ENCODE data around the gene KNCN.

KNCN gene

GRCh38 chr1:46539972-46540371 lies 11.5 kb downstream of the KNCN start:
- no peak for DNase-seq

DNA sequence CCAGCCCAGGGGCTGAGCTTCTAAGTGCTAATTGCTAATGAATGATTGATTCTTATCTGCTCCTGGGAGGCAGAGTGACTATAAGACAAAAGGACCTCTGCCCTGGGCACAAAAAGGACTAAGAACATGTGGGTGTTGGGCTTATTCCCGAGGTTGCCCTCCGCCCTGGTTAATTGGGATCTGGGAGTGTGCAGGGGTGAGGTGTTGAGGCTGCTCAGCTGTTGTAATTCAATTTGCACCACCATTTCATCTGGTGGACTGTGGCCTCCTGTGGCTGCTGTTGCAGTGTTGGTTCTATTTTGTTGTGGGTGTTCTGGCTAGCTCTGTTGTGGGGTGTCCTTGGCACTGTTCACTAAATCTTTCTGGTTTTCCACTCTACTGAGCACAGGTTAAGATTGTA lies 13.3 kb downstream of the KNCN start:
- DNase-seq, result no peak

DNA sequence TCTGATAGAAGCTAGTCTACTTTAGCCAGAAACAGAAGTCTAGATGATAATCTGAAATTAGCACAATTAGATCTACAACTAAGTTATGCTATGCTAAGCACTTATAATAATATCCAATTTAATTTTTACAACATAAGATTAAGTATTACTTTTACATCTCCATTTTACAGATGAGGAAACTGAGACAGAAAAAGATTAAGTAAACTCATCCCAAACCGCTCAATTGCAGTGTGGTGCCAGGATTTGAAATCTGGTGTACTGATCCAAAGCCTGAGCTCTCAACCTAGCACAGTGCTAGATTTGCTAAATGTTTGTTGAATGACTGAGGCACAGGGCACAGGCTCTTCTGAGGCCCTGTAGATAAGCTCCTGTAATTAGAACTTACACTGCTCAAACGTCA lies 13.8 kb downstream of the KNCN start:
- no peak for DNase-seq

GRCh38 chr1:46536527-46536926 lies 14.9 kb downstream of the KNCN start:
- no peak for DNase-seq

GRCh38 chr1:46535063-46535462 lies 16.4 kb downstream of the KNCN start:
- DNase-seq, result peak; percentile 11

DNA sequence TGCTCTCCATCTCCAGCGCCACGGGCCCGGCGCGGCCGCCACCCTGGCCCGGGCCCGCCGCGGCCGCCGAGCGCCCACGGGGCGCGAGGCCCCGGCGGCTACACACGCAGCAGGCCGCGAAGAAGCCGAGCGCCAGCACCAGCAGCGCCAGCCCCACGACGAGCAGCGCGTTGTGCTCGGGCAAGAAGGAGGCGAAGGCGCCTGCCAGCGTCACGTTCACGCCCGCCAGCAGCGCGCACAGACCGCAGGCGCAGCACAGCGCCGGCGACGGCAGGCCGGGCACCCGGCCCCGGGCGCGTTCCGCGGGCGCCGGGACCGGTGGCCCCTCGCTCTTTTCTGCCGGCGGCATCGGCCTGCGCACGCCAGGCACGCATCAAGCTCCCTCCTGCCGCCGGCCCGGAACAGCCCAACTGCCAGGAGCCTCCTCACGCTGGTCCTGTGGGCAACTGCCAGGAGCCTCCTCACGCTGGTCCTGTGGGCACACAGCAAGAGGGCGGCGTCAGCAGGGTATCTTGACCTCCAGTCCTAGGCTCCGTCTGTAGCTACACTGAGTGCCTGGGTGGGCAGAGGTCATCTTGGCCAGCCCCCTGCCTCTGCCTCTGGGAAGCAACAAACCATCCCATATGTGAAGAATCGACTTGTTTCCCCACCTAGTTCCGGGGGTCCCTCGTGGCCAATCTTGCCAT lies 18.1 kb downstream of the KNCN start:
- peak; percentile 36 for DNase-seq

DNA sequence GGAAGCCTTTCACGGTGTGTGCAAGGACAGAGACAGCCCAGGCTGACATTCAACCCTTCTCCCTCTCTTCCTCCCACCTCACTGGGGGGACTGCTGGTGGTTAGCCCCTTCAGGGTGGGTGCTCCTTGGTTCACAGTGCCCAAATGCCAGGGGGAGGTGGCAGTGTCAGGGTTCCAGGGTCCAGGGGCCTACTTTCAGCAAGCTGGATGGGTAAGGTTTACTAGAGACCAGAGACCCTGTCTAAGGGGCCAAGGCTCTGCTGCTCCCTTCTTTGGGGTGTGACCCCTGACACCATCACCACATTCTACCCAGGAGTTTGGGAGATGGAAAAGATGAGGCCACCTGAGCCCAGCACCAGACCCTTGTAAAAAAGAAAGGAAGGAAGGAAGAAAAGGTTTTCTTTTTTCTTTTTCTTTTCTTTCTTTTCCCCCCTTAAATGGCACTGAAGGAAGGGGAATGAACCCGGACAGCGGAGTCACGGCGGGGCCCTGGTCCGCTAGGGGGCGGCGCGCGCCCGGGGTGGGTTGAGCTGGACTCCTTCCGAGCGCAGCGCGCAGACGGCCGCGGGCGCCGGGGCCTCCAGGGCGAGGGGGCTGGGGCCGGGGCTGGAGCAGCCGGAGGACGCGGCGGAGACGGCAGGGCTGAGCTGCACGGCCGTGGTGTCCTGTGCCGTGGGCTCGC lies 18.8 kb downstream of the KNCN start:
- DNase-seq, result peak; percentile 75

DNA sequence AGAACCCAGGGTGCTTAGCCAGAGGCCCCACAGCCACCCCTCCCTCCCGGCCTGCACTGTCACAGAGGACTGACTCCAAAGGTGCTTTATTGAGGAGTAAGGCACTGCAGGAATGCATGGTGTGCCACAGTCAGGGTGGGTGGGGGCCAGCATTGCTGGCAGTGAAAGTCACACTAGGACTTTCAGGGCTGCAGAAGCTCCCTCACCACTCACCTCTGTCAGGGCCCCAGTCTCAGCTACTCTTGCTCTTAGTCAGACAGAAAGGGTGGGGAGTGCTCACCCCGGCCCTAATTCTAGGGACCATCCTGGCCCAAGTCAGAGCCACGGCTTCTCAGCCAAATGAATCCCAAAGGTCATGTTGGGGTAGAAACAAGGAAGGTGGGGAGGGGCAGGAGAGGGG lies 19.4 kb downstream of the KNCN start:
- no peak for DNase-seq

GRCh38 chr1:46530791-46531409 lies 20.5 kb downstream of the KNCN start:
- DNase-seq, result no peak

GRCh38 chr1:46530311-46530710 lies 21.1 kb downstream of the KNCN start:
- DNase-seq, result no peak

GRCh38 chr1:46529031-46529630 lies 22.3 kb downstream of the KNCN start:
- DNase-seq, result no peak

DNA sequence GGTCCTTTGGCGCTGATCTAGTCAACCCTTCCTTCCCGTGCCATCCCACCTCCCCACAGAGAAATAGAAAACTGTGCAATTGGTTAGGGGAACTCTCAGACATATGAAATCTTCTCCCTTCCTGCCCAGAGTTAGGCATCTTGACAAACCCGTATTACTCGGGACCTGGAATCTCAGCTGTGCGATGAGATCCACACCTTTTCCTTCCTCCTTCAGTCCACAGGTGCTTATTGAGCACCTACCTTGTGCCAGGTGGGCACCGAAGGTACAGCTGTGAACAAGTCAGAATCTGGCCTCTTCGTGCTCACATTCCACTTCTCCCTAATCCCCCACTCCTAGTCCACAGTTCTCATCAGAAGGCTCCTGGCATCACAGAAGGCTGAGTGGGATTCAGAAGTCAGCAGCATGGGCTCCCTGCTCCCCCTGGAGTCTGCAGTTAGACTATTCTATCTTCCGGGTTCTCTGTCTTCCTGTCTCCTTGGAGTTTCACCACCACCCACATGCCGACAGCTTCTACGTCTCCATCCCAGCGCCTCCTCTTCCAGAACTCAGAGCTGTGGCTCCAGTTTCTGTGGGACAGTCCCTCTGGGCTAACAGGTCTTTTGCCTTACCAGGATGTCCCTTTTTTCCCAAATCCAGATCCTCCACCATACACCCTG lies 23.0 kb downstream of the KNCN start:
- DNase-seq, result no peak

GRCh38 chr1:46527474-46528296 lies 23.8 kb downstream of the KNCN start:
- DNase-seq, result peak; percentile 74

DNA sequence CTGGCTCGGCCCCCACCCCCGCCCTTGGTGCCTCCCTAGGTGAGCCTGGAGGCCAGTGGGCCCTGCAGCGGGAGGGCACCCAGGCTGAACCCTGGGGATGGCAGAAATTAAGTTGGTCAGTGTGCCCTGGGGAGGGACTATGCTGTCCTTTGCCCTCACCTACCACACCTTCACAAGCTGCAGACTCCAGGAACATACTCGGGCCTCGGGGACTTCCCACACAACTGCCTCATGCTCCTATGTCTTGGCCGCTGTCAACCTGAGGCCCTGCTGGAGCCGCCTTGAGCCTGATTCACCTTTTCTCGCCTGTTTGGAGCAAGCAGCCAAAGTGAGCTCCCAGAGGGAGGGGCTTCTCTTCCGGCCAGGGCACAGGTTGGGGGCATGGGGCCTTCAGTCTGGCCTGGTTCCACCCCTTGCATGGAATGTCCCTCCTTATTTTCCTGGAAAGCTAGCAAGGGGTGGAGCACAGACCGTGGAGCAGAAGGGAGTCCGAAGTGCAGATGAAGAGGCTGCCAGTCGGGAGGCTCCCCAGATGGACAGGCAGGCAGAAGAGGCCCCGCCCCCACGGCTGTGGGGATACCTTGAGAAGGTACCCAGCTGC lies 24.7 kb downstream of the KNCN start:
- DNase-seq, result no peak

GRCh38 chr1:46526013-46526690 lies 25.3 kb downstream of the KNCN start:
- no peak for DNase-seq

DNA sequence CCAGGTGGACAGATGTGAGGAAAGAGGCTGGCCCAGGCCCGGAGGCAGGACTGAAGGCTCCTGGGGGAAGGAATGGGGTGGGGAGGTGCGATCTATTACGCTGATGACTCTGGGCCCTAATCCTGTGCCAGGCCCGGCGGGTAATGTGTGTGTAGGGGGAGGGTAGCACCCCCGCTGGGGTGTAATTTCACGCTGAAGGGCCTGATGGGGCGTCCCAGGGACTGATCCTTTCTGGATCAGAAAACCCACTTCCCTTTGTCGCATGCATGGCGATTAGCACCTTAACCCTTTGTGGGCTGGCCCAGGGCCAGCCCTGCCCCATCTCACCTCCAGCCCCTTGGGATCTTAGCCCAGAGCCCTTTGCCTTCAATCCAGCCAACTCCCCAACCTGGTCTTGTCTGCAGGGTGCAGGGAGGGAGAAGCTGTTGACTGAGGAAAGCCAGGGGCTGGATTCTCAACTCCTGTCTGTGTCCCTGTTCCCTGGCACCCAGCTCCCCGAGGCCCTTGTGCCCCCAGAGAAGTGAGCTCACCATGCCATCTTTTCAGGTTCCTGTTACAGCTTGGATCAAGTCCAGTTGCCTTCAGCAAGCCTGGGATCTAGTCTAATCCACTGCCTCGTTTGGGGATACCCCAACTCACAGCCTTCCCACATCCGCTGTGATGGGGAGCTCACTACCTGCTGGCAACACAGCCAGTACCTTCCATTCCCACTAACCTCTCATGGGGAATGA lies 26.0 kb downstream of the KNCN start:
- no peak for DNase-seq

DNA sequence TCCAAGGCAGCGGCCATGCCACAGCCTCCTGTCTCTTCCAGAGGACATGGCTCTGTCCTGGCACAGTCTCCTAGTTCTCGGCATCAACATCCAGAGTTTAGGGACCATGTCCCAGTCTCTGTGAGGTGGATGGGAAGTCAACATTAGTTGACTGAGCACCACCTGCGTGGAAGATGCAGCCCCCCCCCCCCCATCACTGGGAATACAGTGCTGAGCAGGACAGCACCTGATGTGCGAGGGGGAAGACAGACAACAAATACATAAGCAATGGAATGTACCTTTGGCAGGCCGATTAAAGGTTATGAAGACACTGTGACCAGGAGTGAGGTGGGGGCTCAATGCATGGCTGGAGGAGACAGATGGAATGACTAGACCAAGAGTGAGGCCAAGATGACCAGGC lies 26.6 kb downstream of the KNCN start:
- no peak for DNase-seq

GRCh38 chr1:46523496-46524353 lies 27.7 kb downstream of the KNCN start:
- DNase-seq, result no peak

DNA sequence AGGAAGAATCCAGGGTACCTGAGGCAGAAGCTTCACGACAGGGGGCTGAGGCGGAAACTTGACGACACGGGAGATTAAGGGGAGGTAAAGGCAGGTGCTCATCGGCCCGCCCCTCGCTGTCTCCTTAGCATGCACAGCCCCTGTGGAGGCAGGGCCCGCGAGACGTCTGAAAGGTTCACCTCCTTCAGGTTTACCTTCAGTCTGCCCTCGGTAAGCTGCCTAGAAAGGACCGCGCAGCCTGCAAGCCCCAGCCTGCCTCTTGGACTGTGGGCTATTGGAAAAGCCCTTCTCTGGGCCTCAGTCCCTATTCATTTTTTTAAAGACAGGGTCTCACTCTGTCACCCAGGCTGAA lies 28.5 kb downstream of the KNCN start:
- no peak for DNase-seq
